Sigmoid colon (tissue), 7 donors: ENCODE data around the gene TCTA. TPM values are rescaled to one million over a fixed set of nuclear protein-coding genes. Genes with fewer than 3 reads are reported as not detected.

Experiments
- DNase-seq: peaks from one replicate; pipeline ENCODE4 v3.0.0-alpha.2; 2019
- H3K27ac ChIP-seq, 4 donors: fragments of 200-600 bp; sonication (generic); one replicate each; pipeline ENCODE4 v1.5.1; 2016 to 2019; ENCODE audit warnings: mild to moderate bottlenecking in 1 of 4
- H3K27me3 ChIP-seq, 3 donors: fragments of 200-600 bp; sonication (generic); one replicate each; pipeline ENCODE4 v1.5.1; 2019; ENCODE audit warnings: mild to moderate bottlenecking in 1 of 3
- H3K36me3 ChIP-seq, 4 donors: fragments of 200-600 bp; sonication (generic); one replicate each; pipeline ENCODE4 v1.5.1; 2016 to 2019
- H3K4me1 ChIP-seq, 4 donors: fragments of 200-600 bp; sonication (generic); one replicate each; pipeline ENCODE4 v1.5.1; 2017 to 2019
- H3K4me3 ChIP-seq, 4 donors: fragments of 200-600 bp; sonication (generic); one replicate each; pipeline ENCODE4 v1.5.1; 2017 to 2019; ENCODE audit warnings: mild to moderate bottlenecking in 2 of 4, moderate library complexity in 1 of 4
- H3K9me3 ChIP-seq, 4 donors: fragments of 200-600 bp in 3 of 4; sonication (generic) in 3 of 4; one replicate each; pipeline versions ENCODE4 v1.5.1 to v1.6.1; 2013 to 2019
- EP300 ChIP-seq, 4 donors: sonication (generic); formaldehyde crosslinking; IDR thresholded peaks; one replicate each; pipeline ENCODE4 v1.6.1; 2017; ENCODE audit warnings: antibody characterized with exemption in 4 of 4
- POLR2A ChIP-seq, 2 donors: fragments of 450-650 bp; IDR thresholded peaks; one replicate each; pipeline ENCODE4 v1.6.1; 2016; ENCODE audit warnings: antibody characterized with exemption in 2 of 2, mild to moderate bottlenecking in 2 of 2, moderate library complexity in 2 of 2
- POLR2AphosphoS5 ChIP-seq, 4 donors: sonication (generic); formaldehyde crosslinking; IDR thresholded peaks; one replicate each; pipeline ENCODE4 v1.6.1; 2017; ENCODE audit warnings: antibody characterized with exemption in 4 of 4
- WGBS, 2 donors: extraction: QIAGEN DNeasy Blood & Tissue Kit; methylation state at CpG; one replicate each; pipeline ENCODE4 v1.1.7; 2013; 5-methylcytosine and 5-hydroxymethylcytosine counted together
- intact Hi-C: fragments of 100-400 bp; cut with DNase I; formaldehyde crosslinking; loops from one replicate; pipeline ENCODE4 v1.15.1; 2023
- polyA plus RNA-seq, 3 donors: library from polyadenylated mRNA; stranded (reverse); fragments of 200-250 nt; gene quantifications; one replicate each; pipeline ENCODE4 v1.2.3, GENCODE V29; 2013
- total RNA-seq, 4 donors: library from RNA; depleted of rRNA; stranded (reverse); fragments of >200 nt; gene quantifications; one replicate each; pipeline ENCODE4 v1.1.0, GENCODE V29; 2016
- TF ChIP-seq, protein P1 (sequence below), 4 experiments: fragments of 450-650 bp in 3 of 4; fragments of 200-600 bp in 1 of 4; IDR thresholded peaks; one replicate each; pipeline ENCODE4 v1.5.1; 2016 to 2019; ENCODE audit warnings: antibody characterized with exemption in 4 of 4, mild to moderate bottlenecking in 3 of 4, moderate library complexity in 2 of 4
- donor health status: healthy with polysubstance abuse.
- donor health status: Bipolar disorder and iron deficiency.
- donor health status: healthy.

Gene TCTA
- total and polyA plus RNA-seq, 7 donors = 15.1 to 47.6 (median 25.0) TPM

GRCh38 chr3:49454898-49455681, 42.9 kb downstream of the TCTA start:
- intact Hi-C loops = no loop called here
- 77 to 82% methylated on average over 3 of the region's 3 CpGs for WGBS, 2 donors
- peaks cover 0 to 7% (median 0%) of the 10 kb centered on the region in 4 donors for H3K4me1 ChIP-seq
- no peaks in the 10 kb centered on the region for H3K9me3 ChIP-seq
- no peak for DNase-seq
- no peaks in the 10 kb centered on the region for H3K36me3 ChIP-seq
- TF ChIP-seq POLR2AphosphoS5 (IDR thresholded peaks at IDR 0.05) = no peak
- TF ChIP-seq POLR2A (IDR thresholded peaks at IDR 0.05) = no peak
- TF ChIP-seq, protein P1, sequence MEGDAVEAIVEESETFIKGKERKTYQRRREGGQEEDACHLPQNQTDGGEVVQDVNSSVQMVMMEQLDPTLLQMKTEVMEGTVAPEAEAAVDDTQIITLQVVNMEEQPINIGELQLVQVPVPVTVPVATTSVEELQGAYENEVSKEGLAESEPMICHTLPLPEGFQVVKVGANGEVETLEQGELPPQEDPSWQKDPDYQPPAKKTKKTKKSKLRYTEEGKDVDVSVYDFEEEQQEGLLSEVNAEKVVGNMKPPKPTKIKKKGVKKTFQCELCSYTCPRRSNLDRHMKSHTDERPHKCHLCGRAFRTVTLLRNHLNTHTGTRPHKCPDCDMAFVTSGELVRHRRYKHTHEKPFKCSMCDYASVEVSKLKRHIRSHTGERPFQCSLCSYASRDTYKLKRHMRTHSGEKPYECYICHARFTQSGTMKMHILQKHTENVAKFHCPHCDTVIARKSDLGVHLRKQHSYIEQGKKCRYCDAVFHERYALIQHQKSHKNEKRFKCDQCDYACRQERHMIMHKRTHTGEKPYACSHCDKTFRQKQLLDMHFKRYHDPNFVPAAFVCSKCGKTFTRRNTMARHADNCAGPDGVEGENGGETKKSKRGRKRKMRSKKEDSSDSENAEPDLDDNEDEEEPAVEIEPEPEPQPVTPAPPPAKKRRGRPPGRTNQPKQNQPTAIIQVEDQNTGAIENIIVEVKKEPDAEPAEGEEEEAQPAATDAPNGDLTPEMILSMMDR (IDR thresholded peaks at IDR 0.05) = no peak
- no peak for TF ChIP-seq EP300 (IDR thresholded peaks at IDR 0.05)
- no peak overlapping the region for H3K27ac ChIP-seq
- H3K4me3 ChIP-seq = no peak overlapping the region
- H3K27me3 ChIP-seq = no peaks in the 10 kb centered on the region

- peaks cover 0 to 10% (median 2%) of the 10 kb centered on the region in 4 donors for H3K4me1 ChIP-seq
- H3K9me3 ChIP-seq = no peaks in the 10 kb centered on the region
- TF ChIP-seq POLR2AphosphoS5 (IDR thresholded peaks at IDR 0.05) (no peak), POLR2A (IDR thresholded peaks at IDR 0.05) (no peak), EP300 (IDR thresholded peaks at IDR 0.05) (no peak)
- TF ChIP-seq, protein P1 (IDR thresholded peaks at IDR 0.05) = no peak
- 96 to 98% methylated on average over 3 of the region's 3 CpGs for WGBS, 2 donors
- DNase-seq = no peak
- H3K36me3 ChIP-seq = no peaks in the 10 kb centered on the region
- no peaks in the 10 kb centered on the region for H3K27me3 ChIP-seq
- no peak overlapping the region for H3K27ac ChIP-seq
- intact Hi-C loops = no loop called here
- no peak overlapping the region for H3K4me3 ChIP-seq
These were observed 44.2 kb downstream of the TCTA start for GRCh38 chr3:49456466-49456865.

- DNase-seq = no peak
- H3K27ac ChIP-seq = no peak overlapping the region
- WGBS, 2 donors = 90 to 97% methylated on average over 2 of the region's 2 CpGs
- intact Hi-C loops = no loop called here
- H3K36me3 ChIP-seq = no peaks in the 10 kb centered on the region
- TF ChIP-seq EP300 (IDR thresholded peaks at IDR 0.05) = no peak
- no peak for TF ChIP-seq POLR2A (IDR thresholded peaks at IDR 0.05)
- TF ChIP-seq, protein P1 (IDR thresholded peaks at IDR 0.05) = no peak
- TF ChIP-seq POLR2AphosphoS5 (IDR thresholded peaks at IDR 0.05) = no peak
- H3K4me1 ChIP-seq = peaks cover 0 to 14% (median 9%) of the 10 kb centered on the region in 4 donors
- no peaks in the 10 kb centered on the region for H3K9me3 ChIP-seq
- no peak overlapping the region for H3K4me3 ChIP-seq
- no peaks in the 10 kb centered on the region for H3K27me3 ChIP-seq
These were observed 48.1 kb downstream of the TCTA start for GRCh38 chr3:49460188-49460890.

GRCh38 chr3:49460956-49461355, 48.7 kb downstream of the TCTA start:
- H3K4me3 ChIP-seq = no peak overlapping the region
- intact Hi-C loops = no loop called here
- H3K4me1 ChIP-seq = peaks cover 0 to 14% (median 9%) of the 10 kb centered on the region in 4 donors
- no peak overlapping the region for H3K27ac ChIP-seq
- H3K36me3 ChIP-seq = no peaks in the 10 kb centered on the region
- no peak for TF ChIP-seq POLR2A (IDR thresholded peaks at IDR 0.05)
- TF ChIP-seq EP300 (IDR thresholded peaks at IDR 0.05) = no peak
- TF ChIP-seq POLR2AphosphoS5 (IDR thresholded peaks at IDR 0.05) = no peak
- TF ChIP-seq, protein P1 (IDR thresholded peaks at IDR 0.05) = no peak
- H3K27me3 ChIP-seq = no peaks in the 10 kb centered on the region
- no peak for DNase-seq
- WGBS, 2 donors = 89 to 91% methylated on average over 4 of the region's 4 CpGs
- H3K9me3 ChIP-seq = no peaks in the 10 kb centered on the region
